HL-60 (cell line): ENCODE results near the gene STAMBP.
A peak's percentile ranks its signal among the peaks of the same experiment; 100 is the strongest.

Experiments used
- DNase-seq, 2 experiments: peaks; one replicate each; pipeline ENCODE4 v3.0.0-alpha.2; 2010 to 2020; ENCODE audit warnings: low read depth in 1 of 2, low spot score in 1 of 2
- H3K27ac ChIP-seq: fragments of 250-450 bp; sonication (Bioruptor Pico); replicated peaks from 2 replicates; pipeline ENCODE4 v1.5.1; 2020; ENCODE audit warnings: mild to moderate bottlenecking, moderate library complexity
- H3K27me3 ChIP-seq: fragments of 250-450 bp; sonication (Bioruptor Pico); 2 replicates; pipeline ENCODE4 v1.5.1; 2021; ENCODE audit warnings: mild to moderate bottlenecking, moderate library complexity; ENCODE audit not compliant: insufficient read depth, poor library complexity, severe bottlenecking
- H3K4me3 ChIP-seq: replicated peaks from 2 replicates; pipeline ENCODE4 v1.5.1; 2011; ENCODE audit warnings: mild to moderate bottlenecking, control low read depth, low read length; ENCODE audit not compliant: insufficient read depth
- CTCF ChIP-seq: IDR thresholded peaks from one replicate; pipeline ENCODE4 v1.5.1; 2011; ENCODE audit warnings: low read length, control low read depth, inconsistent platforms; ENCODE audit not compliant: insufficient read depth
- GABPA ChIP-seq: IDR thresholded peaks from 2 replicates; pipeline ENCODE4 v1.6.1; 2012; ENCODE audit warnings: low read depth
- POLR2AphosphoS5 ChIP-seq: IDR thresholded peaks from 2 replicates; pipeline ENCODE4 v1.6.1; 2012; ENCODE audit warnings: low read depth
- REST ChIP-seq: IDR thresholded peaks from 2 replicates; pipeline ENCODE4 v1.6.1; 2012; ENCODE audit warnings: low read depth; ENCODE audit not compliant: insufficient replicate concordance
- SPI1 ChIP-seq: IDR thresholded peaks from 2 replicates; pipeline ENCODE4 v1.6.1; 2012; ENCODE audit warnings: low read depth, mild to moderate bottlenecking, borderline replicate concordance

STAMBP gene

GRCh38 chr2:73896362-73897239, 67.8 kb downstream of the STAMBP start:
- H3K4me3 ChIP-seq: no peak overlapping the region
- peak in 1 of 2 experiments; percentile 8 for DNase-seq
- H3K27ac ChIP-seq: no peak overlapping the region
- TF ChIP-seq SPI1 (no peak), GABPA (no peak), CTCF (no peak), POLR2AphosphoS5 (no peak), REST (no peak)
- no peaks in the 10 kb centered on the region for H3K27me3 ChIP-seq

GRCh38 chr2:73897240-73897583, 68.5 kb downstream of the STAMBP start:
- no peak for DNase-seq
- Histone ChIP-seq H3K4me3 (no peak overlapping the region), H3K27me3 (no peaks in the 10 kb centered on the region), H3K27ac (no peak overlapping the region)
- TF ChIP-seq CTCF (no peak), POLR2AphosphoS5 (no peak), SPI1 (no peak), GABPA (no peak), REST (peak; percentile 28)

GRCh38 chr2:73897934-73898333, 69.2 kb downstream of the STAMBP start:
- DNase-seq: no peak
- TF ChIP-seq POLR2AphosphoS5 (no peak), CTCF (no peak), REST (no peak), SPI1 (no peak), GABPA (no peak)
- Histone ChIP-seq H3K27me3 (no peaks in the 10 kb centered on the region), H3K27ac (no peak overlapping the region), H3K4me3 (no peak overlapping the region)
